ENCODE data around the gene RNF13.

- TF ChIP-seq CTCF (IDR thresholded peaks at IDR 0.05) = no peak
- TF ChIP-seq ZFX (IDR thresholded peaks at IDR 0.05; ENCODE audit: borderline replicate concordance) = no peak
These were observed 120.0 kb downstream of the RNF13 start for GRCh38 chr3:149933008-149933407.
